Activated CD8-positive, alpha-beta T cell treated with anti-CD3 and anti-CD28 coated beads for 36 hours (primary cell): ENCODE measurements around the gene MACROD2. TPM values are rescaled to one million over a fixed set of nuclear protein-coding genes. Genes with fewer than 3 reads are reported as not detected.

Experiments used
- ATAC-seq: fragments of 200-7000 bp; cut with Tn5 transposase; one replicate; pipeline ENCODE4 v1.10.0; 2021; ENCODE audit warnings: mild to moderate bottlenecking, moderate library complexity
- CTCF ChIA-PET: fragments of 350-600 bp; sonication (Branson Sonifier 250); formaldehyde crosslinking; loops from one replicate; lab custom pipeline; 2021; ENCODE audit warnings: antibody characterized with exemption; lab: Charles Lee
- POLR2A ChIA-PET: fragments of 350-600 bp; sonication (Branson Sonifier 250); formaldehyde crosslinking; loops from one replicate; lab custom pipeline; 2021; ENCODE audit warnings: antibody characterized with exemption; lab: Charles Lee
- DNase-seq: peaks from one replicate; pipeline ENCODE4 v3.0.0-alpha.2; 2020
- H3K27ac Mint-ChIP-seq: one replicate; pipeline ENCODE4 v1.8.0; 2021; ENCODE audit warnings: mild to moderate bottlenecking, mixed read lengths
- H3K27me3 Mint-ChIP-seq: one replicate; pipeline ENCODE4 v1.8.0; 2021; ENCODE audit warnings: mixed read lengths
- H3K36me3 Mint-ChIP-seq: one replicate; pipeline ENCODE4 v1.8.0; 2021; ENCODE audit warnings: low read depth, mixed read lengths
- H3K4me1 Mint-ChIP-seq: one replicate; pipeline ENCODE4 v1.8.0; 2021; ENCODE audit warnings: low read depth, mixed read lengths
- H3K4me3 Mint-ChIP-seq: one replicate; pipeline ENCODE4 v1.8.0; 2021; ENCODE audit warnings: mild to moderate bottlenecking, moderate library complexity, mixed read lengths
- H3K9me3 Mint-ChIP-seq: one replicate; pipeline ENCODE4 v1.8.0; 2021; ENCODE audit warnings: mixed read lengths
- CTCF ChIP-seq: fragments of 200-600 bp; IDR thresholded peaks from one replicate; pipeline ENCODE4 v1.8.0; 2022; ENCODE audit warnings: antibody characterized with exemption, mild to moderate bottlenecking
- intact Hi-C: fragments of 100-400 bp; cut with micrococcal nuclease; formaldehyde crosslinking; loops from one replicate; pipeline ENCODE4 v1.10.0; 2022
- total RNA-seq, 2 experiments: library from RNA; stranded (reverse); gene quantifications; one replicate each; pipeline ENCODE4 v1.2.3, GENCODE V29; 2021

The MACROD2 gene
- total RNA-seq, 2 experiments from 2014 or later, result not detected

- POLR2A ChIA-PET, result no interaction called here
- peaks cover 6% of the 10 kb centered on the region for H3K9me3 Mint-ChIP-seq
- ATAC-seq (no peak), DNase-seq (no peak)
- H3K27ac Mint-ChIP-seq, result no peak overlapping the region
- no peaks in the 10 kb centered on the region for H3K36me3 Mint-ChIP-seq
- intact Hi-C loops, result no loop called here
- H3K27me3 Mint-ChIP-seq, result no peaks in the 10 kb centered on the region
- CTCF ChIA-PET, result no interaction called here
- H3K4me1 Mint-ChIP-seq, result no peaks in the 10 kb centered on the region
- no peak for TF ChIP-seq CTCF
- no peak overlapping the region for H3K4me3 Mint-ChIP-seq
Observed at GRCh38 chr20:15843777-15844176, 1848.5 kb downstream of the MACROD2 start.

GRCh38 chr20:15847196-15847784 lies 1852.0 kb downstream of the MACROD2 start:
- Mint-ChIP-seq H3K27me3 (no peaks in the 10 kb centered on the region), H3K27ac (no peak overlapping the region), H3K9me3 (peaks cover 9% of the 10 kb centered on the region), H3K4me1 (no peaks in the 10 kb centered on the region), H3K4me3 (no peak overlapping the region), H3K36me3 (no peaks in the 10 kb centered on the region)
- TF ChIP-seq CTCF, result no peak
- ChIA-PET CTCF (no interaction called here), POLR2A (no interaction called here)
- ATAC-seq (no peak), DNase-seq (no peak)
- intact Hi-C loops, result no loop called here

GRCh38 chr20:15848126-15848525 lies 1852.8 kb downstream of the MACROD2 start:
- H3K27me3 Mint-ChIP-seq, result no peaks in the 10 kb centered on the region
- H3K27ac Mint-ChIP-seq, result no peak overlapping the region
- ChIA-PET POLR2A (no interaction called here), CTCF (no interaction called here)
- H3K4me3 Mint-ChIP-seq, result no peak overlapping the region
- TF ChIP-seq CTCF, result no peak
- no peaks in the 10 kb centered on the region for H3K4me1 Mint-ChIP-seq
- no peak for ATAC-seq
- no peak for DNase-seq
- no peaks in the 10 kb centered on the region for H3K36me3 Mint-ChIP-seq
- peaks cover 9% of the 10 kb centered on the region for H3K9me3 Mint-ChIP-seq
- intact Hi-C loops, result no loop called here

- H3K27ac Mint-ChIP-seq, result no peak overlapping the region
- no peak for TF ChIP-seq CTCF
- H3K36me3 Mint-ChIP-seq, result no peaks in the 10 kb centered on the region
- H3K4me1 Mint-ChIP-seq, result no peaks in the 10 kb centered on the region
- ATAC-seq (no peak), DNase-seq (no peak)
- no peaks in the 10 kb centered on the region for H3K27me3 Mint-ChIP-seq
- CTCF ChIA-PET, result no interaction called here
- no peak overlapping the region for H3K4me3 Mint-ChIP-seq
- peaks cover 9% of the 10 kb centered on the region for H3K9me3 Mint-ChIP-seq
- intact Hi-C loops, result no loop called here
- POLR2A ChIA-PET, result no interaction called here
Observed at GRCh38 chr20:15848995-15849610, 1853.8 kb downstream of the MACROD2 start.

GRCh38 chr20:15851576-15852215 lies 1856.4 kb downstream of the MACROD2 start:
- Mint-ChIP-seq H3K36me3 (no peaks in the 10 kb centered on the region), H3K9me3 (peaks cover 7% of the 10 kb centered on the region), H3K27ac (no peak overlapping the region), H3K4me3 (no peak overlapping the region), H3K27me3 (no peaks in the 10 kb centered on the region), H3K4me1 (no peaks in the 10 kb centered on the region)
- ATAC-seq, result no peak
- no peak for DNase-seq
- intact Hi-C loops, result no loop called here
- ChIA-PET CTCF (no interaction called here), POLR2A (no interaction called here)
- no peak for TF ChIP-seq CTCF
